Thyroid gland (tissue), 4 donors: ENCODE data around the gene STAP2.

Experiments
- CTCF ChIP-seq, 6 experiments: fragments of 200-600 bp in 3 of 6; fragments of 450-650 bp in 3 of 6; sonication (generic) in 3 of 6; IDR thresholded peaks; one replicate each; pipeline ENCODE4 v1.5.1; 2016 to 2019; ENCODE audit warnings: antibody characterized with exemption in 6 of 6, mild to moderate bottlenecking in 2 of 6, inconsistent platforms in 1 of 6, moderate library complexity in 1 of 6
- POLR2A ChIP-seq, 2 donors: fragments of 450-650 bp; IDR thresholded peaks; one replicate each; pipeline ENCODE4 v1.6.1; 2017; ENCODE audit warnings: antibody characterized with exemption in 2 of 2, mild to moderate bottlenecking in 2 of 2, moderate library complexity in 1 of 2

- TF ChIP-seq CTCF (IDR thresholded peaks at IDR 0.05) (no peak), POLR2A (IDR thresholded peaks at IDR 0.05) (no peak)
These were observed 29.6 kb upstream of the STAP2 start for GRCh38 chr19:4368128-4368820.
